Measurements from ENCODE around the gene HJURP.

- TF ChIP-seq, protein P1, sequence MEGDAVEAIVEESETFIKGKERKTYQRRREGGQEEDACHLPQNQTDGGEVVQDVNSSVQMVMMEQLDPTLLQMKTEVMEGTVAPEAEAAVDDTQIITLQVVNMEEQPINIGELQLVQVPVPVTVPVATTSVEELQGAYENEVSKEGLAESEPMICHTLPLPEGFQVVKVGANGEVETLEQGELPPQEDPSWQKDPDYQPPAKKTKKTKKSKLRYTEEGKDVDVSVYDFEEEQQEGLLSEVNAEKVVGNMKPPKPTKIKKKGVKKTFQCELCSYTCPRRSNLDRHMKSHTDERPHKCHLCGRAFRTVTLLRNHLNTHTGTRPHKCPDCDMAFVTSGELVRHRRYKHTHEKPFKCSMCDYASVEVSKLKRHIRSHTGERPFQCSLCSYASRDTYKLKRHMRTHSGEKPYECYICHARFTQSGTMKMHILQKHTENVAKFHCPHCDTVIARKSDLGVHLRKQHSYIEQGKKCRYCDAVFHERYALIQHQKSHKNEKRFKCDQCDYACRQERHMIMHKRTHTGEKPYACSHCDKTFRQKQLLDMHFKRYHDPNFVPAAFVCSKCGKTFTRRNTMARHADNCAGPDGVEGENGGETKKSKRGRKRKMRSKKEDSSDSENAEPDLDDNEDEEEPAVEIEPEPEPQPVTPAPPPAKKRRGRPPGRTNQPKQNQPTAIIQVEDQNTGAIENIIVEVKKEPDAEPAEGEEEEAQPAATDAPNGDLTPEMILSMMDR (IDR thresholded peaks at IDR 0.05) = no peak
- no peak for TF ChIP-seq POLR2A (IDR thresholded peaks at IDR 0.05)
- TF ChIP-seq POLR2AphosphoS5 (IDR thresholded peaks at IDR 0.05) = no peak
Observed at GRCh38 chr2:233830111-233830802, 24.1 kb downstream of the HJURP start.

Data from upper lobe of left lung (tissue), 4 donors.